H1 (cell line): ENCODE measurements around the gene RGS13. TPM values are rescaled to one million over a fixed set of nuclear protein-coding genes. Genes with fewer than 3 reads are reported as not detected.
A peak's percentile ranks its signal among the peaks of the same experiment; 100 is the strongest.

Experiments
- CTCF ChIA-PET: fragments of 300-600 bp; sonication (Branson Sonifier 250); formaldehyde crosslinking; loops from one replicate; lab custom pipeline; 2021; ENCODE audit not compliant: partially characterized antibody; lab: Charles Lee
- POLR2A ChIA-PET: fragments of 300-600 bp; sonication (Branson Sonifier 250); formaldehyde crosslinking; loops from one replicate; lab custom pipeline; 2021; ENCODE audit warnings: inconsistent platforms; ENCODE audit not compliant: partially characterized antibody; lab: Charles Lee
- DNase-seq, 2 experiments: peaks; one replicate each; pipeline versions ENCODE4 v3.0.0 to v3.0.0-alpha.2; 2010 to 2022; ENCODE audit warnings: low spot score in 2 of 2, low read depth in 1 of 2, mixed read lengths in 1 of 2
- FAIRE-seq: peaks from 2 replicates; lab custom pipeline; 2011; peaks lifted over from hg19 to GRCh38; lab: Jason Lieb, UNC
- H2AFZ ChIP-seq: 2 replicates; pipeline ENCODE4 v1.8.1; 2012; ENCODE audit warnings: low read length, inconsistent platforms
- H2AK5ac ChIP-seq: 2 replicates; pipeline ENCODE4 v1.6.1; 2013; ENCODE audit warnings: low read depth, low read length
- H2BK120ac ChIP-seq: replicated peaks from 2 replicates; pipeline ENCODE3; 2013; ENCODE audit warnings: low read depth, low read length, inconsistent platforms
- H2BK12ac ChIP-seq: 2 replicates; pipeline ENCODE4 v1.6.1; 2013; ENCODE audit warnings: low read depth, low read length
- H2BK15ac ChIP-seq: 2 replicates; pipeline ENCODE4 v1.6.1; 2013; ENCODE audit warnings: low read length
- H2BK20ac ChIP-seq: 2 replicates; pipeline ENCODE4 v1.6.1; 2013; ENCODE audit warnings: low read length
- H2BK5ac ChIP-seq: 2 replicates; pipeline ENCODE4 v1.6.1; 2013; ENCODE audit warnings: low read depth, low read length
- H3K14ac ChIP-seq: 2 replicates; pipeline ENCODE4 v1.6.1; 2013; ENCODE audit warnings: inconsistent platforms; ENCODE audit not compliant: insufficient read length
- H3K18ac ChIP-seq: 2 replicates; pipeline ENCODE4 v1.6.1; 2013; ENCODE audit warnings: low read length; ENCODE audit errors: extremely low read depth
- H3K23ac ChIP-seq: 2 replicates; pipeline ENCODE4 v1.6.1; 2013; ENCODE audit warnings: inconsistent platforms; ENCODE audit not compliant: insufficient read length
- H3K23me2 ChIP-seq: 2 replicates; pipeline ENCODE4 v1.6.1; 2013; ENCODE audit warnings: low read depth, low read length
- H3K27ac ChIP-seq: 2 replicates; pipeline ENCODE4 v1.6.1; 2011; ENCODE audit warnings: low read depth, low read length, inconsistent platforms
- H3K27me3 ChIP-seq, 4 experiments: replicated peaks in 1 of 4; 1 replicate in 1 of 4; 2 replicates in 3 of 4; pipeline versions ENCODE4 v1.6.1 to v1.8.1; 2011 to 2013; ENCODE audit warnings: low read length in 3 of 4, mild to moderate bottlenecking in 3 of 4, inconsistent platforms in 2 of 4, mixed read lengths in 2 of 4, moderate library complexity in 1 of 4; ENCODE audit not compliant: control insufficient read depth in 3 of 4, insufficient read depth in 3 of 4; ENCODE audit errors: extremely low read depth in 1 of 4
- H3K36me3 ChIP-seq, 4 experiments: 2 replicates each; pipeline versions ENCODE4 v1.6.1 to v1.8.1; 2011 to 2013; ENCODE audit warnings: mild to moderate bottlenecking in 4 of 4, low read length in 3 of 4, moderate library complexity in 2 of 4, control low read depth in 1 of 4, inconsistent platforms in 1 of 4; ENCODE audit not compliant: insufficient read depth in 4 of 4, control insufficient read depth in 2 of 4
- H3K4ac ChIP-seq: replicated peaks from 2 replicates; pipeline ENCODE3; 2013; ENCODE audit warnings: low read length, low read depth, mixed read lengths, inconsistent platforms; ENCODE audit not compliant: insufficient read length
- H3K4me1 ChIP-seq, 4 experiments: replicated peaks in 1 of 4; 1 replicate in 1 of 4; 2 replicates in 3 of 4; pipeline versions ENCODE4 v1.6.1 to v1.8.1; 2011 to 2013; ENCODE audit warnings: low read length in 3 of 4, inconsistent platforms in 2 of 4, mixed read lengths in 1 of 4; ENCODE audit not compliant: insufficient read depth in 4 of 4, control insufficient read depth in 3 of 4
- H3K4me2 ChIP-seq, 2 experiments: 2 replicates each; pipeline versions ENCODE4 v1.6.1 to v1.8.1; 2011 to 2013; ENCODE audit warnings: low read depth in 2 of 2, low read length in 2 of 2, control low read depth in 1 of 2, inconsistent platforms in 1 of 2, mild to moderate bottlenecking in 1 of 2; ENCODE audit not compliant: insufficient read depth in 1 of 2
- H3K4me3 ChIP-seq, 4 experiments: fragments of 200-600, 300-600 bp in 1 of 4; sonication (generic), shearing (Covaris generic), sonication (Bioruptor Twin) in 1 of 4; 2 replicates each; pipeline versions ENCODE4 v1.5.1 to v1.8.1; 2011 to 2016; ENCODE audit warnings: low read length in 4 of 4, low read depth in 3 of 4, control low read depth in 2 of 4, inconsistent platforms in 2 of 4, mild to moderate bottlenecking in 2 of 4, mixed read lengths in 1 of 4, moderate library complexity in 1 of 4; ENCODE audit not compliant: insufficient read depth in 2 of 4; ENCODE audit errors: extremely low read depth in 1 of 4
- H3K56ac ChIP-seq: replicated peaks from 2 replicates; pipeline ENCODE3; 2013; ENCODE audit warnings: low read depth, mild to moderate bottlenecking, mixed read lengths, low read length, inconsistent platforms; ENCODE audit not compliant: insufficient read length
- H3K79me1 ChIP-seq: 2 replicates; pipeline ENCODE4 v1.6.1; 2013; ENCODE audit warnings: low read depth, low read length, control low read depth
- H3K79me2 ChIP-seq, 2 experiments: 2 replicates each; pipeline versions ENCODE4 v1.6.1 to v1.8.1; 2012 to 2013; ENCODE audit warnings: low read length in 2 of 2, mild to moderate bottlenecking in 2 of 2, inconsistent platforms in 1 of 2; ENCODE audit not compliant: insufficient read depth in 2 of 2, control insufficient read depth in 1 of 2
- H3K9ac ChIP-seq, 4 experiments: replicated peaks in 1 of 4; 1 replicate in 1 of 4; 2 replicates in 3 of 4; pipeline versions ENCODE4 v1.6.1 to v1.8.1; 2011 to 2013; ENCODE audit warnings: low read depth in 3 of 4, low read length in 3 of 4, control low read depth in 2 of 4, mild to moderate bottlenecking in 2 of 4, moderate library complexity in 2 of 4, inconsistent platforms in 1 of 4; ENCODE audit errors: extremely low read depth in 1 of 4
- H3K9me3 ChIP-seq, 2 experiments: 2 replicates each; pipeline versions ENCODE4 v1.6.1 to v1.8.1; 2012 to 2013; ENCODE audit warnings: mild to moderate bottlenecking in 2 of 2, moderate library complexity in 2 of 2, control low read depth in 1 of 2, inconsistent platforms in 1 of 2, low read depth in 1 of 2, low read length in 1 of 2, mixed read lengths in 1 of 2; ENCODE audit not compliant: insufficient read depth in 2 of 2
- H4K20me1 ChIP-seq, 2 experiments: replicated peaks in 1 of 2; 2 replicates each; pipeline versions ENCODE3 to v1.8.1; 2011 to 2013; ENCODE audit warnings: inconsistent platforms in 2 of 2, low read length in 2 of 2, mild to moderate bottlenecking in 1 of 2; ENCODE audit not compliant: insufficient read depth in 2 of 2, control insufficient read depth in 1 of 2
- H4K5ac ChIP-seq: 2 replicates; pipeline ENCODE4 v1.6.1; 2013; ENCODE audit warnings: low read length, low read depth, mixed read lengths, inconsistent platforms; ENCODE audit not compliant: insufficient read length
- H4K8ac ChIP-seq: 2 replicates; pipeline ENCODE4 v1.8.0; 2013; ENCODE audit warnings: mild to moderate bottlenecking, moderate library complexity, low read length, inconsistent platforms; ENCODE audit not compliant: insufficient read depth; ENCODE audit errors: extremely low read depth
- H4K91ac ChIP-seq: replicated peaks from 2 replicates; pipeline ENCODE3; 2013; ENCODE audit warnings: low read length, mixed read lengths, inconsistent platforms; ENCODE audit not compliant: insufficient read length
- CBX8 ChIP-seq: fragments of 300-800, 300-1000 bp; sonication (generic); IDR thresholded peaks from 2 replicates; pipeline ENCODE4 v1.7.1; 2016; ENCODE audit warnings: low read depth, low read length, borderline replicate concordance
- CTBP2 ChIP-seq: IDR thresholded peaks from 2 replicates; pipeline ENCODE4 v1.7.0; 2011; ENCODE audit warnings: borderline replicate concordance, mild to moderate bottlenecking, moderate library complexity, mixed read lengths, low read length; ENCODE audit not compliant: insufficient read depth, insufficient read length
- HDAC2 ChIP-seq, 2 experiments: fragments of 300-600 bp in 1 of 2; sonication (generic) in 1 of 2; IDR thresholded peaks; 2 replicates each; pipeline ENCODE4 v1.6.1; 2011 to 2012; ENCODE audit warnings: low read depth in 2 of 2, low read length in 2 of 2, mild to moderate bottlenecking in 2 of 2, moderate library complexity in 2 of 2, borderline replicate concordance in 1 of 2, inconsistent platforms in 1 of 2
- HDAC6 ChIP-seq: IDR thresholded peaks from one replicate; pipeline ENCODE4 v1.7.1; 2012; ENCODE audit warnings: low read depth, mild to moderate bottlenecking, inconsistent platforms, low read length, moderate library complexity
- KDM4A ChIP-seq: IDR thresholded peaks from one replicate; pipeline ENCODE4 v1.7.1; 2012; ENCODE audit warnings: low read depth, mild to moderate bottlenecking, moderate library complexity, low read length, inconsistent platforms; ENCODE audit not compliant: severe bottlenecking
- KDM5A ChIP-seq: fragments of 200-600 bp; IDR thresholded peaks from 2 replicates; pipeline ENCODE4 v1.7.1; 2012; ENCODE audit warnings: mild to moderate bottlenecking, low read length, inconsistent platforms, mixed read lengths
- RBBP5 ChIP-seq: IDR thresholded peaks from 2 replicates; pipeline ENCODE4 v1.7.1; 2012; ENCODE audit warnings: low read depth, mild to moderate bottlenecking, inconsistent platforms, low read length, moderate library complexity, borderline replicate concordance
- SIRT6 ChIP-seq: IDR thresholded peaks from one replicate; pipeline ENCODE4 v1.7.1; 2012; ENCODE audit warnings: low read length, inconsistent platforms
- TAF1 ChIP-seq: IDR thresholded peaks from 2 replicates; pipeline ENCODE4 v1.6.1; 2011; ENCODE audit warnings: mild to moderate bottlenecking, low read depth, low read length
- TBP ChIP-seq: IDR thresholded peaks from 2 replicates; pipeline ENCODE4 v1.6.1; 2011; ENCODE audit warnings: low read depth, low read length, improper control_type of control experiment
- TEAD4 ChIP-seq: IDR thresholded peaks from 2 replicates; pipeline ENCODE4 v1.6.1; 2012; ENCODE audit warnings: low read depth, low read length, inconsistent platforms, mixed read lengths
- USF2 ChIP-seq: IDR thresholded peaks from 2 replicates; pipeline ENCODE4 v1.6.1; 2011; ENCODE audit warnings: low read length, improper control_type of control experiment
- WGBS, 2 experiments: shearing (Covaris generic) in 1 of 2; methylation state at CpG; one replicate each; pipeline versions ENCODE4 v1.1.6 to v1.1.7; 2013 to 2015; ENCODE audit warnings: low lambda C conversion rate in 2 of 2, mixed read lengths in 2 of 2, inconsistent platforms in 1 of 2, low coverage in 1 of 2, missing lambda C conversion rate in 1 of 2; ENCODE audit not compliant: insufficient replicate concordance in 2 of 2, insufficient coverage in 1 of 2, insufficient read length in 1 of 2; ENCODE audit errors: extremely low coverage in 1 of 2, missing lambda C conversion rate in 1 of 2; 5-methylcytosine and 5-hydroxymethylcytosine counted together
- polyA plus RNA-seq, 7 experiments: library from polyadenylated mRNA; depleted of rRNA in 3 of 7; stranded (reverse) in 5 of 7; unstranded in 2 of 7; fragments of >200 nt in 5 of 7; fragments of 200-250 nt in 2 of 7; gene quantifications; 1 replicate in 5 of 7; 2 replicates in 1 of 7; 4 replicates in 1 of 7; pipeline versions ENCODE4 v1.2.1 to v1.2.3, GENCODE V29; 2011 to 2013; ENCODE audit warnings: missing spikeins in 2 of 7, mixed read lengths in 2 of 7
- total RNA-seq: library from RNA; stranded (reverse); fragmentation: NEBNext Ultra II Directional; extraction: Animal tissue kit (Norgen Biotek cat#: 25700); gene quantifications from 2 replicates; pipeline ENCODE4 v1.2.1, GENCODE V29; 2021

The RGS13 gene
- total and polyA plus RNA-seq, 2 of the 8 experiments (the other 6 are each of a cell fraction or from before 2014, with no cell fraction given) = not detected

DNA sequence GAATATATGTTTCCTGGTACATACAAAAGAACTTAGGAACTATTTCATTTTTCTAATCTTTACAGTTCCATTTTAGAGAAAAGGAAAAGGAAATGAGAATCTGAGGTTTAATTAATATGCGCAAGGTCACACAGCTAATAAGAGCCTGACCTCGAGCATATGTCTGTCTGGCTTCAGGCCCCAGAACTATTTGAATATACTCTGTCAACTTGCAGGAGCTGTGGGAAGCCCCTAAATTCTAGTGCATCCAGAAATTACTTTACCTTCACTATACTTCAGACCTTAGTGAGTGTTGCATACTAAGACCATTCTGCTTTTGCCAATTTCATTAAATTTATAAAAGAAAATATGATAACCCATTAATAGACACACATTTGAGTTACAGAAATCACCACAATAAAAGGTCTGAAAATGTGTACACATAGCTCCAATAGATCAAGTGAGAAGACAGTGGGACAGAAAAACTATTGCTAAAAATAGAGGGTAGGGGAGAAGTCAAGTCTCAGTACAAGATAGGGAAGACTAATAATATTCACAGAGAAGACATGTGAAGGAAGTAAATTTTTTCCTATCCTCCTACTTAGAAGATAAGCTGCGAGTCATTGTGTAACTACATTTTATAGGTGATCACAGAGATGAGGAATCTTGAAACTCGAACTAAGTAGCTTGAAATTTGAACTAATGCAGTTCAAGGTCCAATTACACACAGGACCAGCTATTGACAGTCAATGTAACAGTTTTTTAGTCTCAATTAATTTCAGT lies 3.8 kb downstream of the RGS13 start:
- FAIRE-seq (no peak), DNase-seq (no peak)
- H2BK20ac ChIP-seq = no peak overlapping the region
- H2BK5ac ChIP-seq = no peak overlapping the region
- H2BK15ac ChIP-seq = no peak overlapping the region
- no peak overlapping the region for H3K4me2 ChIP-seq
- no peak overlapping the region for H2AK5ac ChIP-seq
- ChIA-PET CTCF (interaction anchor here (1.2 kb wide), 1 partner anchor 22 kb away, joined by 3 read pairs; no protein-coding TSS in a partner anchor), POLR2A (no interaction called here)
- no peak overlapping the region for H3K18ac ChIP-seq
- no peak overlapping the region for H4K91ac ChIP-seq
- 0 out of 2 replicates have a peak overlapping the region, but pooled peaks have one; percentile 13 for H2AFZ ChIP-seq
- H3K79me1 ChIP-seq = no peaks in the 10 kb centered on the region
- H4K8ac ChIP-seq = no peak overlapping the region
- H4K5ac ChIP-seq = no peak overlapping the region
- no peak overlapping the region for H3K56ac ChIP-seq
- H3K23me2 ChIP-seq = no peaks in the 10 kb centered on the region
- no peak overlapping the region for H2BK12ac ChIP-seq
- no peaks in the 10 kb centered on the region for H4K20me1 ChIP-seq
- no peaks in the 10 kb centered on the region for H3K36me3 ChIP-seq
- no peak overlapping the region for H3K9ac ChIP-seq
- H3K27me3 ChIP-seq = no peaks in the 10 kb centered on the region
- WGBS, 2 experiments = 92% methylated on average over 4 of the region's 4 CpGs; no CpG with 5 or more reads in 1 of the 2 experiments
- no peak overlapping the region for H3K4me3 ChIP-seq
- no peak overlapping the region for H2BK120ac ChIP-seq
- no peak overlapping the region for H3K4ac ChIP-seq
- no peak overlapping the region for H3K14ac ChIP-seq
- H3K23ac ChIP-seq = no peak overlapping the region
- H3K79me2 ChIP-seq = no peaks in the 10 kb centered on the region
- no peak overlapping the region for H3K27ac ChIP-seq
- H3K9me3 ChIP-seq = no peaks in the 10 kb centered on the region
- H3K4me1 ChIP-seq = no peaks in the 10 kb centered on the region
- TF ChIP-seq HDAC6 (no peak), HDAC2 (IDR thresholded peaks at IDR 0.05; ENCODE audit: borderline replicate concordance in 1 of 2, low read depth in 2 of 2, low read length in 2 of 2) (no peak), USF2 (no peak), TAF1 (no peak), TBP (no peak), CBX8 (no peak), TEAD4 (no peak), SIRT6 (no peak), KDM5A (no peak), KDM4A (no peak), RBBP5 (no peak), CTBP2 (no peak)
